ENCODE measurements around the gene SPDYE5.

SPDYE5 gene

DNA sequence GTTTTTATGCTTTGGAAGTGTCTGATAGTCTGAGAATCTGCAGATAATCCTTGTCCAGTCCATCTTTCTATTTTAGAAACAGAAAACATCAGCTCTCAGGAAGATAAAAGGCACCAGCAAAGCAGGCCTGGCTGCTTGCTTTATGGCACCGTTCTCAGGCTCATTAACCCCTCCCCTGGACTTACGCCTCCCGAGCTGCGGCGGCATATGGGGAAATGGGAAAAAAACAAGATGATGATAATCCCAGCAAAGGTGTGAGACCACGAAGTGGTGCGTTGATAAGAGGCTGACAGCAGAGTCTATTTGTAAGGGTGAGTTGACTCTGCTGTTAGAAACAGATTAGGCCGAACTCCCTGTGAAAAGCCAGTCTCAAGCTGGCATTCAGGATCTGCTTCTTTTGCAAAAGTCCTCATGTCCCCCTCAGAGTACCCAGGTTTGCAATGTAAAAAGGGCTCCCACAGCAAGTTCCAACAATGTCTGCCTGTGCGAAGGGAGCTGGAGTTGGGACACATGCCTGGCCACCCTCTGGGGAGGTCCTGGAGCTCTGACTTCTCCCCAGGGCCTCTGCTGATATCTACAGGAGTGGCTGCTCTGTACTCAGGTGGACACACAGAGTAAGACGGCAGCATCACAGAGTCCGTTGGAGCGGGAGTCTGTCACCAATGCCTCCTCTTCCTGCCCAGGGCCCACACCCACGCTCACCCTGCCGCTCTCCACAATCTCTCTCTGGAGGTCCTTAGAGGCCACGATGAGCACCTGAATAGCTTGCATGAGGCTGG is 54.3 kb downstream of the SPDYE5 start:
- DNase-seq: no peak
